ENCODE results near the gene DRAXIN. TPM values are rescaled to one million over a fixed set of nuclear protein-coding genes. Genes with fewer than 3 reads are reported as not detected.

DRAXIN gene
- total RNA-seq, 4 donors from 2014 or later = 0.06 to 0.41 TPM; not detected in 2

DNA sequence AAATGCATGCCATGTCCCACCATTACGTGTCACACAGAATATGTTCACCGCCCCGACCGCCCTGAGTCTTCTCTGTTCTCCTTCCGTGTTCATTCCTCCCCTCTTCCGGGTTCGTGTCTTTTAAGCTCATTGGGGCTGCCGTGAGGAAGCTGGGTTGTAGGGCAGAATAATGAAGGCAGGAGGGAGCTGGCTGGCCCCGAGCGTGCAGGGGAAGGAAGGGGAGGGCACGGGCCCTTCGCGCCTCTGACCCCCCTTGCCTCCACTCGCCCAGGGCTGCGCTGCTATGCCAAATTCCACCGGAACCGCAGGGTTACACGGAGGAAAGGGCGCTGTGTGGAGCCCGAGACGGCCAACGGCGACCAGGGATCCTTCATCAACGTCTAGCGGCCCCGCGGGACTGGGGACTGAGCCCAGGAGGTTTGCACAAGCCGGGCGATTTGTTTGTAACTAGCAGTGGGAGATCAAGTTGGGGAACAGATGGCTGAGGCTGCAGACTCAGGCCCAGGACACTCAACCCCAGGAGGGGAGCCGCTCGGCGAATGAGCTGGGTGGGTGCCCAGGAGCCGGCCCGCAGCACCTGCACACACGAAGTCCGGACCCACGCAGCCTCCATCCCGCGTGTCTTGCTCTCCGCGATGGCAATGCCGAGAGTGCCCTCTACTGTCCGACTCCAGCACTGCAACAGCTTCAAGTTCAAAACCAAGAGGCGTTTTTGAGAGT, 28.0 kb downstream of the DRAXIN start:
- Histone ChIP-seq H3K4me1 (no peaks in the 10 kb centered on the region), H3K27me3 (no peaks in the 10 kb centered on the region), H3K9me3 (no peaks in the 10 kb centered on the region), H3K27ac (no peak overlapping the region), H3K36me3 (no peaks in the 10 kb centered on the region), H3K4me3 (peak overlapping the region; percentile 23 to 28)
- DNase-seq = peak; percentile 81 to 82
- intact Hi-C loops (cut with DNase I; ENCODE audit: low total_unique reads) = loop anchor here (10.0 kb wide), 1 partner anchor 55 kb away; the partner anchor contains the start of gene FBXO6
- TF ChIP-seq POLR2A (IDR thresholded peaks at IDR 0.05) = no peak
- TF ChIP-seq, protein P1, sequence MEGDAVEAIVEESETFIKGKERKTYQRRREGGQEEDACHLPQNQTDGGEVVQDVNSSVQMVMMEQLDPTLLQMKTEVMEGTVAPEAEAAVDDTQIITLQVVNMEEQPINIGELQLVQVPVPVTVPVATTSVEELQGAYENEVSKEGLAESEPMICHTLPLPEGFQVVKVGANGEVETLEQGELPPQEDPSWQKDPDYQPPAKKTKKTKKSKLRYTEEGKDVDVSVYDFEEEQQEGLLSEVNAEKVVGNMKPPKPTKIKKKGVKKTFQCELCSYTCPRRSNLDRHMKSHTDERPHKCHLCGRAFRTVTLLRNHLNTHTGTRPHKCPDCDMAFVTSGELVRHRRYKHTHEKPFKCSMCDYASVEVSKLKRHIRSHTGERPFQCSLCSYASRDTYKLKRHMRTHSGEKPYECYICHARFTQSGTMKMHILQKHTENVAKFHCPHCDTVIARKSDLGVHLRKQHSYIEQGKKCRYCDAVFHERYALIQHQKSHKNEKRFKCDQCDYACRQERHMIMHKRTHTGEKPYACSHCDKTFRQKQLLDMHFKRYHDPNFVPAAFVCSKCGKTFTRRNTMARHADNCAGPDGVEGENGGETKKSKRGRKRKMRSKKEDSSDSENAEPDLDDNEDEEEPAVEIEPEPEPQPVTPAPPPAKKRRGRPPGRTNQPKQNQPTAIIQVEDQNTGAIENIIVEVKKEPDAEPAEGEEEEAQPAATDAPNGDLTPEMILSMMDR (IDR thresholded peaks at IDR 0.05) = peak; percentile 90 to 95 (median 92)

DNA sequence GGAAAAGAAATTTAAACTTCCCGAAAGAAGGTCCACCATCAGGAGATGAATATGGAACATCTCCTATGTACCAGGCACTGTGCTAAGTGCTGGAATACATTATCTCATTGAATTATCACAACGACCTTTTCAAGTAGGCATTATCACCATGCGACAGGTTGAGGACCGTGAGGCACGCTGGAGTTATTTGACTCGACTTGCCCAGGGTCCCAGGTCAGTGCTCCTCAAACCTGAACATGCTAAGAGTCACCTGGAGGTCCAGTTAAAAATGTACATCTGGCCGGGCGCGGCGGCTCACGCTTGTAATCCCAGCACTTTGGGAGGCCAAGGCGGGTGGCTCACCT, 28.5 kb downstream of the DRAXIN start:
- TF ChIP-seq, protein P1 (IDR thresholded peaks at IDR 0.05) = no peak
- no peak for TF ChIP-seq POLR2A (IDR thresholded peaks at IDR 0.05)
- Histone ChIP-seq H3K9me3 (no peaks in the 10 kb centered on the region), H3K4me1 (no peaks in the 10 kb centered on the region), H3K27me3 (no peaks in the 10 kb centered on the region), H3K27ac (no peak overlapping the region), H3K4me3 (no peak overlapping the region), H3K36me3 (no peaks in the 10 kb centered on the region)
- intact Hi-C loops (cut with DNase I; ENCODE audit: low total_unique reads) = no loop called here
- no peak for DNase-seq

DNA sequence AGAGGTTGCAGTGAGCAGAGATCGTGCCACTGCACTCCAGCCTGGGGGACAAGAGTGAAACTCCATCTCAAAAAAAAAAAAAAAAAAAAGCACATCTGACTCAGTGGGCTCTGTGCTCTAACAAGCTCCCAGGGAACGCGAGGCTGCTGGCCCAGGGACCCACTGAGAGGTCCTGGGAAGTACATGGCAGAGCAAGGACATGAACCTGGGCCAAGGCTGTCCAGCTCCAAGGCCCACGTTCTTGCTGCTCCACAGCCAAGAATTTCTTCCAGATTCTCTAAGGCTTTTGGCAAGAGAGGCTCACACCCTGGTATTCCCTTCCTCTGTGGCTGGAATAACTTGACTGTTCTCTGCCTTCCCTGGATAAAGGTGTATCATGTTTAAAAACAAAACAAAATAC, 29.0 kb downstream of the DRAXIN start:
- Histone ChIP-seq H3K9me3 (no peaks in the 10 kb centered on the region), H3K4me1 (no peaks in the 10 kb centered on the region), H3K4me3 (no peak overlapping the region), H3K27me3 (no peaks in the 10 kb centered on the region), H3K27ac (no peak overlapping the region), H3K36me3 (no peaks in the 10 kb centered on the region)
- no peak for DNase-seq
- no peak for TF ChIP-seq POLR2A (IDR thresholded peaks at IDR 0.05)
- TF ChIP-seq, protein P1 (IDR thresholded peaks at IDR 0.05) = no peak
- intact Hi-C loops (cut with DNase I; ENCODE audit: low total_unique reads) = no loop called here

DNA sequence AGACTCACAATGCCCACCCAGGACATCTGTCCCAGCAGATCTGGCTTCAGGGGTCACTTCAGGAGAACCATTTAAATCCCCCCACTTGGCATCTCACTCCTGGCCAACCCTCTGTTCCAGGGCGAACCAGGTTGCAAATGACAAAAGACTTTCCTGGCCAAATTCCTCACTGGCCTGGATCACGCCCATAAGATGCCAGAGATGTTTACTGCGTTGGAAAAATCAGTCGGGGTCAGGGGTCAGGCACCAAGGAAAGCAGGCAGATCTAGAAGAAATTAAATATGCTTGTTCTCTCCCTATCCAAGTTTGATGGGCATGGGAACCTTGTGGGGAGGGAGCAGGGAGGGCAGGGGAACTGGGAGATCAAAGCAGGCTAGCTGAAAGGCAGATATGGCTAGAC, 29.8 kb downstream of the DRAXIN start:
- Histone ChIP-seq H3K36me3 (no peaks in the 10 kb centered on the region), H3K4me3 (no peak overlapping the region), H3K27me3 (no peaks in the 10 kb centered on the region), H3K4me1 (no peaks in the 10 kb centered on the region), H3K27ac (no peak overlapping the region), H3K9me3 (no peaks in the 10 kb centered on the region)
- TF ChIP-seq, protein P1 (IDR thresholded peaks at IDR 0.05) = no peak
- no peak for TF ChIP-seq POLR2A (IDR thresholded peaks at IDR 0.05)
- no peak for DNase-seq
- intact Hi-C loops (cut with DNase I; ENCODE audit: low total_unique reads) = no loop called here

DNA sequence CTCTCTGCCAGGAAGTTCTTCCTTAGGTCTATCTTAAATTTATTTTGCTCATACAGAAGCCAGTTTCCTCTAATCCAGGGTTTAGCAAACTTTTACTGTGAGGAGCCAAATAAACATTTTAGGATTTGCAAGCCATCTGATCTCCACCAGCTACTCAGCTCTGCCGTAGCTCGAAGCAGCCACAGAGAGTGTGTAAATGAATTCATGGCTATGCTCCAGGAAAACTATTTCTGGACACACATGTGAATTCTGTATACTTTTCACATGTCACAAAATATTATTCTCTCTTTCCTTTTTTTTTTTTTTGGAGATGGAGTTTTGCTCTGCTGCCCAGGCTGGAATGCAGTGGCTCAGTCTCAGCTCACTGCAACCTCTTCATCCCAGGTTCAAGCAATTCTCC, 31.0 kb downstream of the DRAXIN start:
- Histone ChIP-seq H3K36me3 (no peaks in the 10 kb centered on the region), H3K4me1 (no peaks in the 10 kb centered on the region), H3K9me3 (no peaks in the 10 kb centered on the region), H3K27me3 (no peaks in the 10 kb centered on the region), H3K27ac (no peak overlapping the region), H3K4me3 (no peak overlapping the region)
- no peak for DNase-seq
- intact Hi-C loops (cut with DNase I; ENCODE audit: low total_unique reads) = no loop called here
- no peak for TF ChIP-seq POLR2A (IDR thresholded peaks at IDR 0.05)
- TF ChIP-seq, protein P1 (IDR thresholded peaks at IDR 0.05) = no peak

Data from uterus (tissue), 4 donors.